HUES6 (cell line): ENCODE results near the gene KIDINS220.
A peak's percentile ranks its signal among the peaks of the same experiment; 100 is the strongest.

ENCODE experiments used
- H3K27ac ChIP-seq: 2 replicates; pipeline ENCODE4 v1.7.0; 2013; ENCODE audit warnings: low read depth, mild to moderate bottlenecking, low read length, inconsistent platforms
- H3K27me3 ChIP-seq: 2 replicates; pipeline ENCODE4 v1.6.1; 2013; ENCODE audit warnings: low read length; ENCODE audit not compliant: control insufficient read depth, insufficient read depth
- H3K36me3 ChIP-seq: 2 replicates; pipeline ENCODE4 v1.6.1; 2013; ENCODE audit warnings: low read length; ENCODE audit not compliant: control insufficient read depth, insufficient read depth
- H3K4me1 ChIP-seq: 2 replicates; pipeline ENCODE4 v1.6.1; 2013; ENCODE audit warnings: low read length; ENCODE audit not compliant: control insufficient read depth, insufficient read depth
- H3K4me3 ChIP-seq: 2 replicates; pipeline ENCODE4 v1.5.1; 2013; ENCODE audit warnings: low read depth, low read length
- H3K9ac ChIP-seq: one replicate; pipeline ENCODE4 v1.6.1; 2013; ENCODE audit warnings: mild to moderate bottlenecking, low read length
- H3K9me3 ChIP-seq: 2 replicates; pipeline ENCODE4 v1.6.1; 2013; ENCODE audit warnings: low read depth, low read length; ENCODE audit not compliant: control insufficient read depth, insufficient read depth

KIDINS220 gene

DNA sequence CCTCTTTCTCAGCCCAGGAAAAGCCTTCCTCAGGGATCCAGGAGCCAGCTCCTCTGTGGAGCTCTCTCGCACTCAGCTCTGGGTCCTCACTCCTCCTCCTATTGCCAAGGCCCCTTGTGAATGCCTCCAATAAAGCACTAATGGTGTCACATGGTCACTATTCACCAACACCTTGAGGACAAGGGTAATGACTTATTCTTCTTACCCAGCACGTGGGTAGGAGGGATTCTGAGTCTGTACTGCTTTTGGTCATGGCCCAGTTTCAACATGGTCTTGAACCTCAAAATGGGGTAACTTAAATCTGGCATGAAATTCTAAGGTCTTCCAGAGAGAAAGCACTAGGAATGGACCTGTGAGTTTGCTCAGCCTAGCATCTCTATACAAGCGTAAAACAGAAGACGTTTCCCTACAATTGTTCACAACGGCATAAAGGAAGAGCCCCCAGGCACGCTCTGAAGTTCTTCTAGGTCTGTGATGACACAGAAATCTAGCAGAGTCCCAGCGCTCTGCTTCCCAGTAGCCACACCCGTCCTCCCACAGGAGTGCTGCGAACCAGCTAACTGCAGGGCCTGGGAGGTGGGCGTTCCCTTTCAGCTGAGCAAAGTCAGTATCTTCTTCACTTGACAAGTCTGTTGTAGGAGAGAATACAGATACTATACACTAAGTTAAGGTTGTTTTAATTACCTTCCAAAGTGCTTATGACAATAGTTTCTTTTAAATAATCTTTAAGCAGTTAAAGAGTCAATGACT is 14.6 kb upstream of the KIDINS220 start:
- no peak overlapping the region for H3K9ac ChIP-seq
- no peaks in the 10 kb centered on the region for H3K9me3 ChIP-seq
- no peaks in the 10 kb centered on the region for H3K36me3 ChIP-seq
- H3K27me3 ChIP-seq: no peaks in the 10 kb centered on the region
- no peak overlapping the region for H3K4me3 ChIP-seq
- H3K4me1 ChIP-seq: peaks cover 5% of the 10 kb centered on the region
- H3K27ac ChIP-seq: no peak overlapping the region

DNA sequence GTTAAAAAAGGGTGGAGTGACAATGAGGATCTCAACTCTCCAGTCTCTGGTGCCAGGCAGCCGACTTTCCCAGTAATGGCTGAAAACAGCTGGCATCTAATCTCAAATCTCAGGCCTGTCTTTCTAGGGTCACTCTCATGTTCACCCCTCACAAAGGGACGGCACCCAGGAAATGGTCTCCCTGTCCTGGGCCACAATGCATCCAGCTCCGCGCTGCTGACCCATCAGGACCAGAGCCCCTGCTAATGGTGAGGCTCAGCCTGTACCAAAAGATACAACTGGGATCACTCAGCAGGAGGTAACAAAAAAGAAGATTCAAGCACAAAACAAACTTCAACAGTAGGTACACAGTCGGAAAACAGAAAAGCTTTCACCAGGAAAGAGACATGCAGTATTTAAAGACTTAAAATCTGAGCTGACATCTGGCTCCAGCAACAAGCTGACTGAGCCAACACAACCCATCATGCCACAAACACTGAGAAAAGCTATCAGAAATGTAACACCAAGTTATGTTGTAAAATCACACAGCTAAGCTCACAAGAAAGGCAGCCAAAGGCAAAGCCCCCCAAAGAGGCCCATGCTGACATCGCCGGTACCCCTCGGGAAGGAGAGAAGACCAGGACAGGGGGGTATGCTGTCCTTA is 13.6 kb upstream of the KIDINS220 start:
- Histone ChIP-seq H3K4me1 (peaks cover 5% of the 10 kb centered on the region), H3K9ac (no peak overlapping the region), H3K27me3 (no peaks in the 10 kb centered on the region), H3K27ac (no peak overlapping the region), H3K4me3 (no peak overlapping the region), H3K9me3 (no peaks in the 10 kb centered on the region), H3K36me3 (no peaks in the 10 kb centered on the region)

DNA sequence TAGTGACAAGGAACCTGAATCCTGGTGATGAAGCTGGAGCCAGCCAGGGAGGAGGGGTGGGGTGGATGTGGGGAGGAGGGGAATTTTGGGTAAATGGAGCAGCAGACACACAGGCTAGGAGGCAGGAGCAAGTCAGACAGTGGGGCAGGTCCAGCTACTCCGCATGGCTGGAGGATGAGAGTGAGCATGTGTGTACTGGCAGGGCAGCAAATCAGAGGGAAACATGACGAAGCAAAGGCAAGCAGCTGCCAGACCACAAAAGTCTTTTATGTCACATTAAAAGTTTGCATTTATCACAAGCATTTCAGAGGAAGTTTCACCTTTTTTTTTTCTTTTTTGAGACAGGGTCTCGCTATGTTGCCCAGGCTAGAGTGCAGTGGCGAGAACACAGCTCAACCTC is 11.9 kb upstream of the KIDINS220 start:
- no peak overlapping the region for H3K9ac ChIP-seq

DNA sequence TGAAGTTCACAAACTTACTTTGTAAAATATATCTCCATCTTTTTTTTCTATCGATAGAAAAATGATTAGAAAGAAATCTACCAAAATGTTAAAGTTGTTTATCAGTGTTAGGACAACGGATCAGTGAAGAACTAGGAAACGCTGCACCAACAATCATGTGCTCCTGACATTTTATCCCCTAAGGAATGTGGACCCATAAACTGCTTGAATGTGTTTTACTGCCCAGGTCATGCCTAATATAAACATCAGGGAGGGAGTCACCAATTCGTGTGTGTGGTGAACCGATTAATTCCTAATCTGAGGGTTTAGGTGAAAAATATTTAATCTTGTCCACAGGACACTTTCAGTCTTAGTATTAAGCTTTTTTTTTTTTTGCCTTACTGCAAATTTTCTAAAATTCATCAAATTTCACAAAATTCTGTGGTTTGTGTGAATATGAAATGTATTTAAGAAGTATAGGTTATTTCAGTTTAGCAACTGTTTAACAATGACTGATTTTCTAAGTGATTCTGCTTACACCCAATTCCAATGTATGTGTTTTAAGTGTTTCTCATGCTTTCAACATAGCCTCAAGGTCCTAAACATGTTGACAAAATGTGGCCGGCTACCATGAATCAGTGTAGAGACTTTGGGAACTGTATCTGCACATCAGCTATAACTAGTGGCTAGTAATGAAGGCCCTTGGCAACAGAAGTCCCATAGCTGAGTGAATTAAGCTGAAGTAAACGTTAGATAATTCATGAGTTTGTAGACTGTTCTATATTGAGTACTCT is 11.1 kb upstream of the KIDINS220 start:
- no peaks in the 10 kb centered on the region for H3K27me3 ChIP-seq

More for the DNA sequence above, 11.9 kb upstream of the KIDINS220 start:
- no peak overlapping the region for H3K4me3 ChIP-seq
- H3K36me3 ChIP-seq: no peaks in the 10 kb centered on the region
- H3K9me3 ChIP-seq: no peaks in the 10 kb centered on the region
- no peaks in the 10 kb centered on the region for H3K27me3 ChIP-seq
- no peaks in the 10 kb centered on the region for H3K4me1 ChIP-seq
- H3K27ac ChIP-seq: no peak overlapping the region

DNA sequence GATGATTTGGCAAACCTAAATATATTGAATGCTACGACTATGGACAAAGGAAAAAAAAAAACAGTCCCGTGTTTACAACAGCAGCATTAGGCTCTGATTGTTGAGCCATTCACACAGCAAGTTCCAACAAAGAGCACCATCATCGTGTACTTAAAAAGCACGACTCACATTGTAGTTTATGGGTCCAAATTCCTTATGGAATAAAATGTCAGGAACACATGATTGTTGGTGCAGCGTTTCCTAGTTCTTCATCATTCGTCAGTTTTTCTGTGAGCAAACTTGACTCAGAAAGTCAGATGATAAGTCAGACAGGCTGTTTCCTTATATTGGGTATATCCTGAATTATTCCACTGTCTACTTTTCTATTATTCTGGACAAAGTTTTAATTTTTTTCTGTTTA is 10.0 kb upstream of the KIDINS220 start:
- H3K4me1 ChIP-seq: no peaks in the 10 kb centered on the region
- H3K4me3 ChIP-seq: no peak overlapping the region

More for the DNA sequence above, 11.1 kb upstream of the KIDINS220 start:
- Histone ChIP-seq H3K4me1 (no peaks in the 10 kb centered on the region), H3K27ac (no peak overlapping the region), H3K9me3 (no peaks in the 10 kb centered on the region), H3K36me3 (no peaks in the 10 kb centered on the region), H3K9ac (no peak overlapping the region), H3K4me3 (no peak overlapping the region)

DNA sequence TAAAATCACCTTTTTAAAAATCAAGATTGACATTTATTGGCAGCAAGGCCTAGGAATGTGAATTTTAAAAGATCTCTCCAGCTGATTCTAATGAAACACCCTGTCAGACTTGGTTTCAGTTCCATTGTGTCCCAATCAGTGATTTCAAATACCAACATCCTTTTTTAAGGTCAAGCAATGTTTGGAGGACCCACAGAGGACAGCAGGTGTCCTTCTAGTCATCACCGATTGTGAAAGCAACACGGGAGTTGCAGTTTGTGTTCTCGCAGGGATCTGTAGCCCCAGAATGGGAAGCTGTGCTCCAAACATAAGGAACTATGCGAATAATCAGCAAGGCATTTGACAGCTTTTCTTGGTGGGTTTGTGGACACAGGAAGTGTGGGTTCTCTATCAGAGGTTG is 4.5 kb upstream of the KIDINS220 start:
- Histone ChIP-seq H3K4me3 (no peak overlapping the region), H3K27me3 (no peaks in the 10 kb centered on the region), H3K9ac (no peak overlapping the region), H3K36me3 (no peaks in the 10 kb centered on the region), H3K9me3 (no peaks in the 10 kb centered on the region), H3K4me1 (peaks cover 4% of the 10 kb centered on the region; the same call in 1 of the 2 replicates), H3K27ac (no peak overlapping the region)

More for the DNA sequence above, 10.0 kb upstream of the KIDINS220 start:
- Histone ChIP-seq H3K27ac (no peak overlapping the region), H3K36me3 (no peaks in the 10 kb centered on the region), H3K9me3 (no peaks in the 10 kb centered on the region), H3K27me3 (no peaks in the 10 kb centered on the region), H3K9ac (no peak overlapping the region)

DNA sequence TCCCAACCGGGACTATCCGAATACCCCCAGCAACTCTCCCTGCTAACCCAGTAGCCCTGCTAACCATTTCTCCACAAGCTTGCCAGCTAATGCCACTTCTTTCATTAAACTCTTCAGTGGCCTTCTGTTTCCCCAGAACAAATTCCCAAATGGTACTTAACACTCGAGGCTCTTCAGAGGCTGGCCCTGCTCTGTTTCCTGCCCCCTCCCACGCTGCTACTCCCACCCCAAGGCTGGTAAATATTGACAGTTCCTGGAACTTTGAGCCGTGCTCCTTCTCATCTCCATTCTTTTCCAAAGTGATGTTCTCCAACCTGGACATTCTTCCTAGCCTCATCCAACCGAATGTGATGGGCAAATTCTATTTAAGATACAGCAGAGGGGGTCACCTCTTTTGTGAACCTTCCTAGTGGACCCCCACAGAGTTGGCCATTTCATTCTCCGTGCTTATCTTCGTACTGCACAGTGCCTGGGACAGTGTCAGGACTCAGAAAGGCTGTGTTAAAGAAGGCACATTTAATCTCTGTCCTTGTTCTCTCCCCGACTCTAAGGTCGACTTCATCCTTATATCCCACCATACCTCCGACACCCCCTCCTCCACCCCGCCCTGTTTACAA is 3.2 kb upstream of the KIDINS220 start:
- H3K27me3 ChIP-seq: no peaks in the 10 kb centered on the region
- no peak overlapping the region for H3K4me3 ChIP-seq
- H3K9me3 ChIP-seq: no peaks in the 10 kb centered on the region
- peaks cover 8% of the 10 kb centered on the region; the same call in 1 of the 2 replicates for H3K4me1 ChIP-seq
- H3K27ac ChIP-seq: no peak overlapping the region
- no peaks in the 10 kb centered on the region for H3K36me3 ChIP-seq
- no peak overlapping the region for H3K9ac ChIP-seq

DNA sequence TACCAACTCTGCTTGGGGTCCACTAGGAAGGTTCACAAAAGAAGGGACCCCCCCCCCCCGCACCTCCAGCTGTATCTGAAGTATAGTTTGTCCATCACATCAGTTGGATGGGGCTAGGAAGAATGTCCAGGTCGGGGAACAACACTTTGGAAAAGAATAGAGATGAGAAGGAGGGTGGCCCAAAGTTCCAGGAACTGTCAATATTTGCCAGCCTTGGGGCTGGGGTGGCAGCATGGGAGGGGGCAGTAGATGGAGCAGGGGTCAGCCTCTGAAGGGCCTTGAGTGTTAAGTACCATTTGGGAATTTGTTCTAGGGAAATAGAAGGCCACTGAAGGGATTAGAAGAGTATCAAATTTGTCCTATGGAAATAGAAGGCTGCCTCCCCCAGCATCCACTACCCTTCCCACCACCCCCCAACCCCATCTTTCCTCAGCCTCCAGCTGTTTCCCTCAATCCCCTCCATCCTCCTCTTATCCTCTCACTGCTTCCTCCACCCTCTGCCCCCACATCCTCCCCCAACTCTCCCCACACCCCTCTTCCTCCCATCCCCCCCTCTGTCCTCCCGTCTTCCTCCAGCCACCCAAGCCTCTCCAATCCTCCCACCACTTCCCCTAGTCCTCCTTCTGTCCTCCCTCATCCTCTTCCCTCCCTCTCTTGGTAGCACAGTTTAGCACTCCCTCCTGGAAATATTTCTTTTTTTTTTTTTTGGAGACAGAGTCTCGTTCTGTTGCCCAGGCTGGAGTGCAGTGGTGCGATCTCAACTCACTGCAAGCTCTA is 2.0 kb upstream of the KIDINS220 start:
- no peak overlapping the region for H3K27ac ChIP-seq
- no peak overlapping the region for H3K9ac ChIP-seq
- no peaks in the 10 kb centered on the region for H3K9me3 ChIP-seq
- H3K4me1 ChIP-seq: peaks cover 8% of the 10 kb centered on the region; the same call in 1 of the 2 replicates
- H3K36me3 ChIP-seq: no peaks in the 10 kb centered on the region
- no peak overlapping the region for H3K4me3 ChIP-seq
- no peaks in the 10 kb centered on the region for H3K27me3 ChIP-seq

DNA sequence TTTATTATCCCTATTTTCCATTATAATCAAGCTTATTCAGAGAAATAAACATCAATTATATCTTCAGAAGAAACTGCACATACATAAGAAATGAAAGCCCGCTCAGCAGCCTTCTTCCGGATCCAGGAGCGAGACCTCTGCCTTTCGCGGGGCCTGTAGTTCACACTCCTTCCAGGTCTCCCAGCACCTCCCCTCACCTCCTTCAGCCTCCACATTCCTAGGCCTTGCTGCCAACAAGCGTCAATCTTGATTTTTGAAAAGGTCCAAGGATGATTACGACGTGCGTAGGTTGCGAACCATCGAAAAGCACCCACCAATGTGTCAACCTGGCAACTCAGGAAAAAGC is 355 bp upstream of the KIDINS220 start:
- H3K36me3 ChIP-seq: no peaks in the 10 kb centered on the region
- H3K27ac ChIP-seq: no peak overlapping the region
- peak overlapping the region; percentile 93 for H3K4me3 ChIP-seq
- H3K4me1 ChIP-seq: peaks cover 8% of the 10 kb centered on the region; the same call in 1 of the 2 replicates
- H3K9me3 ChIP-seq: no peaks in the 10 kb centered on the region
- H3K9ac ChIP-seq: no peak overlapping the region
- H3K27me3 ChIP-seq: no peaks in the 10 kb centered on the region

DNA sequence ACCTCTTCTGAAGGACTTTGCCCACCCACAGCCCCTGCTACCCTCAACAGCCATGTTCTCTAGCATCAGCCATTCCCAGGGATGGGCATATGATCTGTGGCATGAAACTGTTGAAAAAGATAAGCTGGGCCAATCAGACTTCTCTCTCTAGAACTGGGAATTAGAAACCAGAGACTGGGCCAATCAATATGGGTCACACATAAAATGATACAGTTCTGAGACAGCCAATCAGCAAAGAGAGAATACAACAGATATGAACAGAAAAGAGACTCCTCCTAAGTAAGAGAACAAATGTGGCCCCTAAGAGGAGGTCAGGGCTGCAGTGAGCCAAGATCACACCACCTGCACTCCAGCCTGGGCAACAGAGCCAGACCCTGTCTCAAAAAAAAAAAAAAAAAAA is 2.1 kb downstream of the KIDINS220 start:
- H3K36me3 ChIP-seq: no peaks in the 10 kb centered on the region
- no peak overlapping the region for H3K27ac ChIP-seq
- H3K27me3 ChIP-seq: no peaks in the 10 kb centered on the region
- H3K9ac ChIP-seq: no peak overlapping the region
- no peak overlapping the region for H3K4me3 ChIP-seq
- no peaks in the 10 kb centered on the region for H3K9me3 ChIP-seq
- peaks cover 14% of the 10 kb centered on the region; the same call in 1 of the 2 replicates for H3K4me1 ChIP-seq
